Heart left ventricle (tissue), 16 donors: ENCODE measurements around the gene DOCK3. TPM values are rescaled to one million over a fixed set of nuclear protein-coding genes. Genes with fewer than 3 reads are reported as not detected.
"Not testable (repeated sequence)": the region's sequence is repeated elsewhere in the genome, so short reads cannot be mapped to it uniquely, and the experiment has no call there.

Source experiments
- ATAC-seq, 4 donors: fragments of 200-7000 bp; cut with Tn5 transposase; one replicate each; pipeline ENCODE4 v1.9.1; 2020 to 2022; ENCODE audit warnings: moderate library complexity in 4 of 4, mild to moderate bottlenecking in 3 of 4, moderate number of reproducible peaks in 1 of 4
- DNase-seq, 5 donors: peaks; one replicate each; pipeline ENCODE4 v3.0.0-alpha.2; 2020
- H3K27ac ChIP-seq, 12 donors: fragments of 200-600 bp; sonication (generic) in 4 of 12; one replicate each; pipeline versions ENCODE4 v1.5.0 to v1.8.0; 2016 to 2022; ENCODE audit warnings: mild to moderate bottlenecking in 2 of 12
- H3K27me3 ChIP-seq, 9 donors: fragments of 200-600 bp; sonication (generic) in 2 of 9; one replicate each; pipeline versions ENCODE4 v1.5.1 to v1.8.0; 2016 to 2022; ENCODE audit warnings: mild to moderate bottlenecking in 3 of 9
- H3K36me3 ChIP-seq, 9 donors: fragments of 200-600 bp; sonication (generic) in 2 of 9; one replicate each; pipeline versions ENCODE4 v1.5.0 to v1.8.0; 2018 to 2022; ENCODE audit warnings: mild to moderate bottlenecking in 2 of 9
- H3K4me1 ChIP-seq, 12 donors: fragments of 200-600 bp; sonication (generic) in 4 of 12; one replicate each; pipeline versions ENCODE4 v1.5.0 to v1.8.0; 2016 to 2022; ENCODE audit warnings: mild to moderate bottlenecking in 3 of 12
- H3K4me3 ChIP-seq, 12 donors: fragments of 200-600 bp; sonication (generic) in 4 of 12; one replicate each; pipeline versions ENCODE4 v1.5.0 to v1.8.0; 2017 to 2022; ENCODE audit warnings: mild to moderate bottlenecking in 9 of 12, moderate library complexity in 4 of 12
- H3K9me3 ChIP-seq, 12 donors: fragments of 200-600 bp; sonication (generic) in 4 of 12; one replicate each; pipeline versions ENCODE4 v1.5.0 to v1.8.0; 2016 to 2022; ENCODE audit warnings: mild to moderate bottlenecking in 1 of 12
- CTCF ChIP-seq, 12 donors: fragments of 200-600 bp; sonication (generic) in 4 of 12; IDR thresholded peaks; one replicate each; pipeline versions ENCODE4 v1.5.0 to v1.8.0; 2018 to 2022; ENCODE audit warnings: antibody characterized with exemption in 12 of 12, mild to moderate bottlenecking in 5 of 12
- POLR2A ChIP-seq, 2 donors: fragments of 450-650 bp; IDR thresholded peaks; one replicate each; pipeline ENCODE4 v1.6.1; 2017; ENCODE audit warnings: antibody characterized with exemption in 2 of 2, mild to moderate bottlenecking in 2 of 2, moderate library complexity in 2 of 2
- WGBS, 4 donors: extraction: QIAGEN DNeasy Blood & Tissue Kit in 2 of 4; methylation state at CpG; one replicate each; pipeline versions ENCODE4 v1.1.5 to v1.1.7; 2013 to 2018; 5-methylcytosine and 5-hydroxymethylcytosine counted together
- intact Hi-C, 10 donors: fragments of 100-400 bp; cut with DNase I; formaldehyde crosslinking; loops; one replicate each; pipeline versions ENCODE4 v1.11.1 to v1.14.2; 2022
- polyA plus RNA-seq, 2 donors: library from polyadenylated mRNA; stranded (reverse); fragments of 200-250 nt; gene quantifications; one replicate each; pipeline ENCODE4 v1.2.3, GENCODE V29; 2013
- total RNA-seq, 9 donors: library from RNA; depleted of rRNA in 2 of 9; stranded (reverse); fragments of >200 nt in 2 of 9; fragmentation: NEBNext Ultra II Directional in 3 of 9; extraction: Animal tissue kit (Norgen Biotek cat#: 25700) in 3 of 9; gene quantifications; one replicate each; pipeline versions ENCODE4 v1.1.0 to v1.2.4, GENCODE V29; 2016 to 2023
- donor health status: ischemic (EF 13 %, LVEDD 7.1; RV severe dilation, severe dysfunction).
- donor health status: healthy with polysubstance abuse.
- donor health status: DM: no; HTN: yes; CAD: no.
- donor health status: DM: no; HTN: no; CAD: no.
- donor health status: ischemic (EF 25% LVEDD 6.9; RV normal size, moderate dysfunction).
- donor health status: ischemic (EF 25% LVEDD 5.7; RV mildly dilated, moderate dysfunction).
- donor health status: healthy.
- donor health status: DM: yes; HTN: yes; CAD: no.
- donor health status: ischemic (EF 35%, LVEDD 5.7; RV mildly dilated, moderate dysfunction).
- donor health status: nonischemic (EF 11% LVEDD 7.7; RV severe dilation, severe dysfunction).
- donor health status: DM: yes; HTN: yes; CAD: no.
- donor health status: PGD.
- donor health status: ischemic (EF 29% LVEDD 5.4; RV normal size, mild dysfunction).
- donor health status: nonischemic (EF 23%, LVEDD 6.1; RV moderate dilation, normal function).

Gene DOCK3
- total and polyA plus RNA-seq, 11 donors: 2.0 to 6.7 (median 4.8) TPM

- intact Hi-C loops: no loop called here
- H3K27ac ChIP-seq: no peak overlapping the region
- ATAC-seq: no peak
- peaks cover 0 to 21% (median 0%) of the 10 kb centered on the region in 12 donors for H3K9me3 ChIP-seq
- H3K27me3 ChIP-seq: no peaks in the 10 kb centered on the region
- H3K4me1 ChIP-seq: no peaks in the 10 kb centered on the region
- TF ChIP-seq CTCF (IDR thresholded peaks at IDR 0.05) (no peak), POLR2A (IDR thresholded peaks at IDR 0.05) (no peak)
- H3K36me3 ChIP-seq: no peaks in the 10 kb centered on the region
- no peak for DNase-seq
- H3K4me3 ChIP-seq: no peak overlapping the region
Observed at GRCh38 chr3:51297333-51297732, 622.6 kb downstream of the DOCK3 start.

- intact Hi-C loops: no loop called here
- H3K27me3 ChIP-seq: no peaks in the 10 kb centered on the region
- 55 to 76% (median 63%) methylated on average over 2 to 4 of the region's 4 CpGs for WGBS, 4 donors
- TF ChIP-seq CTCF (IDR thresholded peaks at IDR 0.05): no peak
- no peak for ATAC-seq
- no peaks in the 10 kb centered on the region for H3K4me1 ChIP-seq
- no peak overlapping the region for H3K27ac ChIP-seq
- no peak for DNase-seq
- no peak overlapping the region for H3K4me3 ChIP-seq
- H3K36me3 ChIP-seq: no peaks in the 10 kb centered on the region
- peaks cover 0 to 32% (median 0%) of the 10 kb centered on the region in 12 donors for H3K9me3 ChIP-seq
Observed at GRCh38 chr3:51304230-51304629, 629.5 kb downstream of the DOCK3 start.

- H3K4me3 ChIP-seq: no peak overlapping the region
- DNase-seq (no peak), ATAC-seq (no peak)
- WGBS, 4 donors: 94 to 100% (median 99%) methylated on average over 1 of the region's 1 CpG
- TF ChIP-seq POLR2A (IDR thresholded peaks at IDR 0.05): no peak
- no peak for TF ChIP-seq CTCF (IDR thresholded peaks at IDR 0.05)
- H3K9me3 ChIP-seq: peaks cover 0 to 26% (median 0%) of the 10 kb centered on the region in 12 donors
- no peaks in the 10 kb centered on the region for H3K27me3 ChIP-seq
- no peaks in the 10 kb centered on the region for H3K36me3 ChIP-seq
- H3K4me1 ChIP-seq: no peaks in the 10 kb centered on the region
- no peak overlapping the region for H3K27ac ChIP-seq
- intact Hi-C loops: no loop called here
Observed at GRCh38 chr3:51306093-51306492, 631.4 kb downstream of the DOCK3 start.

DNA sequence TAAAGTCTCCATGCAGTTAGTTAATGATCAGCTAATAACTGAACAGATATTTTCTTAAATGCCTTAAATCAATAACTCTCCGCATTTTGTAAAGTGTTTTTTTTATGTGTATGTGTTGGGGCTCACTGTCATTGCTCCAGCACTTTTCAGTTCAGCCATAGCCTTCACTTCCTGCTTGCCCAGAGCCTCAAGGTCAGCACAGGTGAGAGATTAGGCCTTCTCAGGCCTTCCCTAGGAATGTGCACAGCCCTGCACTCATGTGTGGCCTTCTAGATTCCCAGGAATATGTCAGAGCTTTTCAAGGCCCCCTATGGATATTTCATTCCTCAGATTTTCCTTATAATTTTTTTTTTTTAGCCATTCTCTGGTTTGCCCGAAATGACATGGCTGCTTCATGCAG, 632.7 kb downstream of the DOCK3 start:
- DNase-seq (no peak), ATAC-seq (no peak)
- Histone ChIP-seq H3K4me1 (no peaks in the 10 kb centered on the region), H3K9me3 (peaks cover 0 to 12% (median 0%) of the 10 kb centered on the region in 12 donors), H3K27ac (no peak overlapping the region), H3K4me3 (no peak overlapping the region), H3K27me3 (no peaks in the 10 kb centered on the region), H3K36me3 (peaks cover 0 to 3% (median 0%) of the 10 kb centered on the region in 9 donors)
- intact Hi-C loops: no loop called here
- 68 to 79% (median 74%) methylated on average over 2 of the region's 2 CpGs for WGBS, 4 donors
- no peak for TF ChIP-seq POLR2A (IDR thresholded peaks at IDR 0.05)
- no peak for TF ChIP-seq CTCF (IDR thresholded peaks at IDR 0.05)

DNA sequence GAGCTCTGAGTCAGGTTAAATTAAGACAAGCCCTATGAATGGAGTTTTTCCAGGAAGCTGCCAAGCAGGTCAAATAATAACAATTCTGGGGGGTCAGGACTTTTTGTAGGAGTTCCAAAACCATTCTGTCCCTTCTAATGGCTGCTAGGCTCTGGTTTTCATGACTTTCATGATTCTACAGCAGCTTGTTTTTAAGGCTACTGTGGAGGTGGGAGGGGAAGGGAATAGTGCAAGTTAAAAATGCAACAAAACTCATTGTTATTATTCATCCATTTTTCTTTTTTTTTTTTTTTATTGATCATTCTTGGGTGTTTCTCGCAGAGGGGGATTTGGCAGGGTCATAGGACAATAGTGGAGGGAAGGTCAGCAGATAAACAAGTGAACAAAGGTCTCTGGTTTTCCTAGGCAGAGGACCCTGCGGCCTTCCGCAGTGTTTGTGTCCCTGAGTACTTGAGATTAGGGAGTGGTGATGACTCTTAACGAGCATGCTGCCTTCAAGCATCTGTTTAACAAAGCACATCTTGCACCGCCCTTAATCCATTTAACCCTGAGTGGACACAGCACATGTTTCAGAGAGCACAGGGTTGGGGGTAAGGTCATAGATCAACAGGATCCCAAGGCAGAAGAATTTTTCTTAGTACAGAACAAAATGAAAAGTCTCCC, 633.3 kb downstream of the DOCK3 start:
- H3K27me3 ChIP-seq, DNase-seq, intact Hi-C loops, H3K4me3 ChIP-seq, ATAC-seq, H3K36me3 ChIP-seq, H3K4me1 ChIP-seq, H3K27ac ChIP-seq: not testable (repeated sequence)
- H3K9me3 ChIP-seq: peaks cover 0 to 11% (median 0%) of the 10 kb centered on the region in 12 donors
- 67 to 86% (median 73%) methylated on average over 1 to 4 of the region's 5 CpGs for WGBS, 4 donors
